T-helper 1 cell (primary cell): ENCODE measurements around the gene TTR.

Experiments
- DNase-seq, 5 donors: peaks; one replicate each; pipeline ENCODE4 v3.0.0-alpha.2; 2012 to 2020

TTR gene

GRCh38 chr18:31617031-31617717, 25.5 kb downstream of the TTR start:
- no peak for DNase-seq

GRCh38 chr18:31618801-31619200, 27.1 kb downstream of the TTR start:
- no peak for DNase-seq

- no peak for DNase-seq
Measured at GRCh38 chr18:31619291-31619690, 27.6 kb downstream of the TTR start.

- DNase-seq: no peak
Measured at GRCh38 chr18:31624892-31625640, 33.4 kb downstream of the TTR start.

- no peak for DNase-seq
Measured at GRCh38 chr18:31626409-31626808, 34.7 kb downstream of the TTR start.

GRCh38 chr18:31630549-31630948, 38.9 kb downstream of the TTR start:
- DNase-seq: no peak

GRCh38 chr18:31631526-31631925, 39.8 kb downstream of the TTR start:
- no peak for DNase-seq

- no peak for DNase-seq
Measured at GRCh38 chr18:31632356-31632755, 40.7 kb downstream of the TTR start.

GRCh38 chr18:31633392-31634330, 42.0 kb downstream of the TTR start:
- DNase-seq: no peak

GRCh38 chr18:31634331-31634713, 42.6 kb downstream of the TTR start:
- peak in 1 of 5 donors; percentile 31 for DNase-seq

GRCh38 chr18:31636387-31636786, 44.7 kb downstream of the TTR start:
- no peak for DNase-seq

- DNase-seq: no peak
Measured at GRCh38 chr18:31637445-31637844, 45.8 kb downstream of the TTR start.

GRCh38 chr18:31643003-31643402, 51.3 kb downstream of the TTR start:
- no peak for DNase-seq

- no peak for DNase-seq
Measured at GRCh38 chr18:31645411-31645810, 53.7 kb downstream of the TTR start.

- DNase-seq: no peak
Measured at GRCh38 chr18:31646332-31647126, 54.9 kb downstream of the TTR start.

GRCh38 chr18:31647127-31647753, 55.6 kb downstream of the TTR start:
- DNase-seq: no peak
